GM21786 (cell line): ENCODE results near the gene BRIP1.
A peak's percentile ranks its signal among the peaks of the same experiment; 100 is the strongest.
"Not testable (repeated sequence)": the region's sequence is repeated elsewhere in the genome, so short reads cannot be mapped to it uniquely, and the experiment has no call there.

Experiments used
- ATAC-seq: cut with Tn5 transposase; IDR thresholded peaks from one replicate; pipeline ENCODE4 v1.9.1; 2021; ENCODE audit not compliant: unreplicated experiment

BRIP1 gene

DNA sequence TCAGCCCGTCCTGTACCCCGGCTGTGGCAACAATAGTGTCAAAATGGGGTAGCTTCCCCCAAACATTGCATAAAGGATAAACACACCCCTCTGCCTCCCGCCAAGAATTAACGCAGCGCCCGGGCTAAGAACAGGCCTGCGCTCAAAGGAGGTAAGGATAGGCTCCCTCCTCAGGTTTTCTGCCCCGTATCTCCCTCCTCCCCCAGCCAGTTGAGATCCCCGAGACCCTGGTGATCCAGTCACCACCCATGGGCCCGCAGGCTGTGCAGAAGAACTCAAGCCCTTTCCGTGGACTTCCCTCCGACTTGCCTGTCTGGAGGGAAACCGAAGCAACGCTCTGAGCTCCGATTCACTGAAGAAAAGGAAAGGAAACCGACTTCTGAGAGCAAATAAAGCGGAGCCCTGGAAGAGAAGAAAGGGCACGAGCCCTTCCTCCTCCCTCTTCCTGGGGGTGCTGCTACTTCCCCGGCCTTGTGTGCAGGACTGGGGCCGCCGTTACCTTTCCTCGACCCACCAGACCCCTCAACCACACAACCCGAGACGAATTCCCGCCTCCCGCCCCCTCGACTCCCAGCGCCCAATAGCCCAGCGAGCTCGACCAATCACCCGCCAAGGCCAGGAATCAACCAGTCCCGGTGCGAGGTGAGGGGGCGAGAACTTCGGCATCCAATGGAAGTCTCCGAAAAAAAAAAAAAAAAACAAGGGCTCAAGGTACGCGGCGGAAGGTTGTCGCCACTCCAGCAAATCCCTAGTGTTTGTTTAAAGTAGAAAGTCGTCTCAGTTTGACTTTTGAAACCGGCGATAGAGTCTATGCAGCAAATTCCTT, at the start of gene BRIP1:
Gene BRIP1 (minus strand): TSS at position 554 of the 826 bp plus-strand sequence. CDS start 1,989 bp downstream, outside the sequence.
- ATAC-seq, result peak; percentile 89

- ATAC-seq, result no peak
Measured at GRCh38 chr17:61908292-61909037, 45.1 kb upstream of the BRIP1 start.

- no peak for ATAC-seq
Measured at GRCh38 chr17:61907361-61907760, 44.0 kb upstream of the BRIP1 start.

DNA sequence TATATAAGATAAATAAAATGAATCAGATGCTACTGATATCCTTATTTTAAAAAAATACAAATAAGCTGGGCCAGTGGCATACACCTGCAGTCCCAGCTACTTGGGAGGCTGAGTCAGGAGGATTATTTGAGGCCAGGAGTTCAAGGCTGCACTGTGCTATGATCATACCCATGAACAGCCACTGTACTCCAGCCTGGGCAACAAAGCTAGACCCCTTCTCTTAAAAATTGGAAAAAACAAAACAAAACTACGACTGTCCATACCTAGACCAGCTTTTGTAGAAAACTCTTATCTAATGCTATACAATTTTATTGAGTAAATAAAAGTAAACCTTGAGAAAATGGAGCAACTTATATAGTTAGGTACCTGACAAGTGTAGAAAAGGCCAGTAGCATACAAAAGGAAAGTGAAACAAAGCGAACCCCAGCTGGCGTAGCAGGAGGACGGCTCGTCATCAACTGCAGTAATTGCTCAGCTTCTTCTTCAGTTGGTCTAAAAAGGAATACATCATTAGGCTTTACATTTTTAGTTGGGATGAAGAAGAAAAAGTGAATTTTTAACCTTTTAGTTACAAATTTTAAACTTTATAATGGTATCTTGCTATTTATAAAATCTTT, 40.9 kb upstream of the BRIP1 start:
- ATAC-seq, result peak; percentile 70

DNA sequence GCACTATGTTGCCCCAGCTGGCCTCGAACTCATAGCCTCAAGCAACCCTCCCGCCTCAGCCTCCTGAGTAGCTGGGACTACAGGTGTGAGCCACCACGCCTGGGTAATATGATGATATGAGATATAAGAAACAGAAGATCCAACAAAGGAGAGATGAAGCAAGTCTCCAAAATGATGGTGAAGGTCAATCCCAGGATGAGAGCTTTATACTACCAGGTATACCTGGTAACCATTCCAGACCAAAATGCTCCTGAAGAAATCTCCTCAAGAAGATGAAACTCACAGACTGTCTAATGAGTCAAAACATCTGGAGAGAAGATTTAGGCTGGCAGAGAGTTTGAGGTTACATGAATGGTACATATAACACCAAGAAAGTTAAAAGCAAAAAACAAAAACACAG, 39.9 kb upstream of the BRIP1 start:
- ATAC-seq, result no peak

DNA sequence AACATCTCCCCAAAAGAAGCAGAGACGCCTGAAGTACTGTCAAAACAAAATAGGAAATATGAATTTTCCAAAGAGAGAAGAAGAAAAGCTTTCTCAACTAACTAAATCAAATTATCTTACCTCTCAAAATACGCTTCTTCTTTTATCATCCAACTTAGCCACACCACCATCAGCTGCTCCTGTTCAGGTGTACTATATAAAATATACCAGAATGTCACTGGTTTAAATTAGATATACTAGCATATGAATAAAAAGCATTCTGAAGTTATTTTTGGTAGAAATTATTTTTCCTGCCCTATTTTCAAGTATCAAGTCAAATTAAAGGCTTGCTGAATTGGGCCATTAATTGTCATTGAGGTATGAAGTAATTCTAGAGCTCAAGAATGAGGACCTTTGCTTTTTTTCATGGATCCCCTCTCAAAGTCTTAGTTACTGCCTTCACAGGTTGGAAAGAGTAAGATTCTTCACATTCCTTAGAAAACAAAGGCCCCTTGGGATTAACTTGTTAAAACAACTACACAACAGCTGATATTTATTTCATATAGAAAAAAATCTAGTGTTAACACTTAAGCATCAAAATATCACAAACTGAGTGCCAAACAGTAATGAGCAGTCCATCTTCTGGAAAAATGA, 34.3 kb upstream of the BRIP1 start:
- no peak for ATAC-seq

DNA sequence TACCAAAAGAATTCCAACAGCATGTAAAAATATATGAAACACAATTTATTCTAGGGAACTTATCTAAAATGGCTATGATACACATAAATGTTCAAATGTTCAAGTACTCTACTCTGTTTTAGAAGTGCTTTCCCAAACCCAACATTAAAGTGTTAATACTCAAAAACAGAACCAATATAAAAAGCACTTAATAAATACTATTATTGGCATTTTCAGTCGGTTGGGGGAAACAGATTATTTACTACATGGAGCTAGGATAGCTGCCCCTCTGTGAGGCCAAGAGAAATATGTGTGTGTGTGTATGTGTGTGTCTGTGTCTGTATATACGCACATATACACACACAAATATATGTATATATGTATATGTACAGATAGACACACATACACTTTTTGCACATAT, 32.1 kb upstream of the BRIP1 start:
- no peak for ATAC-seq

- not testable (repeated sequence) for ATAC-seq
Measured at GRCh38 chr17:61894310-61894709, 31.0 kb upstream of the BRIP1 start.

DNA sequence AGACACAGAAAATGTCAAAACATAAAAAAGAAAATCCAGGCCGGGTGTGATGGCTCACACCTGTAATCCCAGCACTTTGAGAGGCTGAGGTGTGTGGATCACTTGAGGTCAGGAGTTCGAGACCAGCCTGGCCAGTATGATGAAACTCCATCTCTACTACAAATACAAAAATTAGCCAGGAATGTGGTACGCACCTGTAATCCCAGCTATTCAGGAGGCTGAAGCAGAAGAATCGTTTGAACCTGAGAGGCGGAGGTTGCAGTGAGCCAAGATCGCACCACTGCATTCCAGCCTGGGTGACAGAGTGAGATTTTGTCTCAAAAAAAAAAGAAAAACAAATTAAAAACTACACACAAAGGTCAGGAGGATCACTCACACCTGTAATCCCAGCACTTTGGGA, 24.4 kb upstream of the BRIP1 start:
- ATAC-seq, result not testable (repeated sequence)

GRCh38 chr17:61885865-61886264, 22.5 kb upstream of the BRIP1 start:
- not testable (repeated sequence) for ATAC-seq

GRCh38 chr17:61884864-61885263, 21.5 kb upstream of the BRIP1 start:
- ATAC-seq, result no peak

DNA sequence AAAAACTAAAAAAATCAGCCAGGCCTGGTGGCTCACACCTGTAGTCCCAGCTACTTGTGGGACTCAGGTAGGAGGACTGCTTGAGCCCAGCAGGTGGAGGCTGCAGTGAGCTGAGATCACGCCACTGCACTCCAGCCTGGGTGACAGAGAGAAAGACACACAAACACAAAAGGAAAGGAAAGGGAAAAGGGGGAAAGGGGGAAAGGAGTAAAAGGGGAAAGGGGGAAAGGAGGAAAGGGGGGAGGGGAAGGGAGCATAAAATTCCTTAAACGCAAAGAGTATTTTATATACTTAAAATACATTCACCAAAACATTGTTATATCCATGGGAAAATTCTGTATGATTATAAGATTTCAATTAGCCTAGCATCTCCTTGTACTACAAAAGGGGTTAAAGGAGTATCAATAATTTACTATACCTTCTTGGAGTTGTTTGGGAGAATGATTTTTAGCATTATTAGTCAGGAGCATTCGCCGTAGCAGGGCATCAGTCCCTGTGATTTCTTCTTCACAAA, 17.3 kb upstream of the BRIP1 start:
- no peak for ATAC-seq

- no peak for ATAC-seq
Measured at GRCh38 chr17:61878984-61879612, 15.8 kb upstream of the BRIP1 start.

GRCh38 chr17:61878520-61878919, 15.2 kb upstream of the BRIP1 start:
- no peak for ATAC-seq

GRCh38 chr17:61877837-61878236, 14.5 kb upstream of the BRIP1 start:
- no peak for ATAC-seq

- no peak for ATAC-seq
Measured at GRCh38 chr17:61875804-61876203, 12.5 kb upstream of the BRIP1 start.

- ATAC-seq, result no peak
Measured at GRCh38 chr17:61875285-61875684, 12.0 kb upstream of the BRIP1 start.

GRCh38 chr17:61874075-61874474, 10.7 kb upstream of the BRIP1 start:
- no peak for ATAC-seq

GRCh38 chr17:61872099-61872498, 8.8 kb upstream of the BRIP1 start:
- ATAC-seq, result no peak

- ATAC-seq, result no peak
Measured at GRCh38 chr17:61869138-61869537, 5.8 kb upstream of the BRIP1 start.

- no peak for ATAC-seq
Measured at GRCh38 chr17:61868074-61868473, 4.7 kb upstream of the BRIP1 start.
